GM12878 (cell line): ENCODE data around the gene COPB1. TPM values are rescaled to one million over a fixed set of nuclear protein-coding genes. Genes with fewer than 3 reads are reported as not detected.

Source experiments
- ATAC-seq: fragments of 200-7000 bp; cut with Tn5 transposase; 3 replicates; pipeline ENCODE4 v1.9.1; 2020; ENCODE audit warnings: mild to moderate bottlenecking, moderate library complexity
- BruUV-seq: library from RNA; stranded (reverse); fragments of 400-500 nt; replicated peaks from 2 replicates; lab custom pipeline; 2021; lab: Mats Ljungman, UMichigan
- CTCF ChIA-PET: fragments of 300-600 bp; sonication (Branson Sonifier 250); formaldehyde crosslinking; extraction: SDS; loops from one replicate; lab custom pipeline; 2021; ENCODE audit warnings: inconsistent platforms; lab: Yijun Ruan, JAX
- POLR2A ChIA-PET: fragments of 350-600 bp; formaldehyde crosslinking; extraction: SDS; loops from one replicate; lab custom pipeline; 2021; ENCODE audit warnings: inconsistent platforms; lab: Charles Lee
- RAD21 ChIA-PET: fragments of 300-600 bp; sonication (Branson Sonifier 250); formaldehyde crosslinking; loops from one replicate; lab custom pipeline; 2023; ENCODE audit warnings: antibody characterized with exemption; ENCODE audit not compliant: unreplicated experiment; lab: Charles Lee
- SMC1A ChIA-PET: fragments of 300-600 bp; sonication (Branson Sonifier 250); formaldehyde crosslinking; loops from one replicate; lab custom pipeline; 2023; ENCODE audit not compliant: unreplicated experiment, uncharacterized antibody; lab: Charles Lee
- DNase-seq: peaks from one replicate; pipeline ENCODE4 v3.0.0-alpha.2; 2011; ENCODE audit warnings: low read depth, low spot score
- FAIRE-seq: peaks from 3 replicates; lab custom pipeline; 2011; peaks lifted over from hg19 to GRCh38; lab: Jason Lieb, UNC
- H2AFZ ChIP-seq: 2 replicates; pipeline ENCODE4 v1.6.0; 2011; ENCODE audit warnings: low read depth, low read length, control low read depth; ENCODE audit not compliant: control insufficient read depth
- H3K27ac ChIP-seq: 2 replicates; pipeline ENCODE4 v1.5.1; 2011; ENCODE audit warnings: control low read depth; ENCODE audit not compliant: control insufficient read depth, insufficient read depth
- H3K27me3 ChIP-seq, 2 experiments: replicated peaks in 1 of 2; 2 replicates each; pipeline versions ENCODE4 v1.6.0 to v1.6.1; 2011; ENCODE audit warnings: low read length in 1 of 2; ENCODE audit not compliant: control insufficient read depth in 2 of 2, insufficient read depth in 2 of 2
- H3K36me3 ChIP-seq, 2 experiments: 2 replicates each; pipeline ENCODE4 v1.5.1; 2011; ENCODE audit warnings: low read length in 1 of 2; ENCODE audit not compliant: control insufficient read depth in 2 of 2, insufficient read depth in 2 of 2
- H3K4me1 ChIP-seq: 2 replicates; pipeline ENCODE4 v1.6.1; 2011; ENCODE audit warnings: mild to moderate bottlenecking, low read length, moderate library complexity, mixed read lengths; ENCODE audit not compliant: control insufficient read depth, insufficient read depth
- H3K4me2 ChIP-seq: 2 replicates; pipeline ENCODE4 v1.6.0; 2011; ENCODE audit warnings: control low read depth; ENCODE audit not compliant: control insufficient read depth, insufficient read depth
- H3K4me3 ChIP-seq: fragments of 200-600 bp; sonication (generic); 2 replicates; pipeline ENCODE4 v1.5.1; 2016
- H3K79me2 ChIP-seq: 2 replicates; pipeline ENCODE4 v1.6.0; 2011; ENCODE audit warnings: low read length; ENCODE audit not compliant: control insufficient read depth, insufficient read depth
- H3K9ac ChIP-seq: 2 replicates; pipeline ENCODE4 v1.8.0; 2011; ENCODE audit warnings: low read length, control low read depth, mixed read lengths; ENCODE audit not compliant: control insufficient read depth, insufficient read depth
- H3K9me3 ChIP-seq: replicated peaks from 3 replicates; pipeline ENCODE4 v1.5.1; 2011; ENCODE audit warnings: mild to moderate bottlenecking, low read length; ENCODE audit not compliant: control insufficient read depth, insufficient read depth
- H4K20me1 ChIP-seq: 2 replicates; pipeline ENCODE4 v1.6.0; 2011; ENCODE audit not compliant: control insufficient read depth, insufficient read depth
- CREM ChIP-seq: IDR thresholded peaks from 2 replicates; pipeline ENCODE4 v1.6.1; 2014; ENCODE audit warnings: antibody characterized with exemption, low read depth
- EGR1 ChIP-seq, 2 experiments: IDR thresholded peaks; 1 replicate in 1 of 2; 2 replicates in 1 of 2; pipeline ENCODE4 v1.6.1; 2011 to 2012; ENCODE audit warnings: low read depth in 2 of 2, low read length in 2 of 2, borderline replicate concordance in 1 of 2, mild to moderate bottlenecking in 1 of 2, moderate library complexity in 1 of 2
- FOS ChIP-seq: IDR thresholded peaks from 3 replicates; pipeline ENCODE4 v1.6.1; 2011; ENCODE audit warnings: borderline replicate concordance; ENCODE audit not compliant: insufficient read length; ENCODE audit errors: extremely low read depth
- HCFC1 ChIP-seq: fragments of 150-350 bp; IDR thresholded peaks from 2 replicates; pipeline ENCODE4 v1.6.1; 2014; ENCODE audit warnings: low read length
- JUNB ChIP-seq: IDR thresholded peaks from 2 replicates; pipeline ENCODE4 v1.6.1; 2016; ENCODE audit warnings: antibody characterized with exemption, mild to moderate bottlenecking
- POLR2A ChIP-seq: IDR thresholded peaks from 2 replicates; pipeline ENCODE4 v1.6.1; 2011; ENCODE audit warnings: low read depth, mild to moderate bottlenecking, low read length
- RELA ChIP-seq: fragments of 450-650 bp; IDR thresholded peaks from 2 replicates; pipeline ENCODE4 v1.8.0; 2014; ENCODE audit warnings: borderline replicate concordance; ENCODE audit not compliant: partially characterized antibody
- SMARCA5 ChIP-seq: fragments of 450-650 bp; IDR thresholded peaks from 2 replicates; pipeline ENCODE4 v1.6.1; 2017; ENCODE audit warnings: mild to moderate bottlenecking
- STAT1 ChIP-seq: fragments of 450-650 bp; conservative IDR thresholded peaks from 2 replicates; pipeline ENCODE4 v1.6.1; 2014; ENCODE audit warnings: antibody characterized with exemption, mild to moderate bottlenecking
- TARDBP ChIP-seq: IDR thresholded peaks from 2 replicates; pipeline ENCODE4 v1.6.1; 2016; ENCODE audit warnings: borderline replicate concordance
- WRNIP1 ChIP-seq: IDR thresholded peaks from 2 replicates; pipeline ENCODE4 v1.6.1; 2011; ENCODE audit warnings: low read depth, low read length, improper control_type of control experiment, borderline replicate concordance
- in situ Hi-C: fragments of 300-500 bp; cut with MboI; formaldehyde crosslinking; loops from 9 replicates; pipeline ENCODE4 v1.14.3; 2018; ENCODE audit warnings: mixed read lengths
- intact Hi-C: fragments of 100-400 bp; cut with micrococcal nuclease; formaldehyde crosslinking; loops from one replicate; pipeline ENCODE4 v1.14.2; 2022; ENCODE audit not compliant: unreplicated experiment
- polyA plus RNA-seq, 11 experiments: library from polyadenylated mRNA; depleted of rRNA in 4 of 11; unstranded in 6 of 11; stranded (reverse) in 5 of 11; fragments of >200 nt; fragmentation: Nextera tagmentation in 4 of 11; fragmentation: Illumina TruSeq in 1 of 11; extraction: Ambion mirVana in 4 of 11; extraction: Trizol in 1 of 11; gene quantifications; 1 replicate in 1 of 11; 2 replicates in 10 of 11; pipeline versions ENCODE4 v1.2.1 to v1.2.3, GENCODE V29; 2011 to 2016; ENCODE audit warnings: inconsistent platforms in 2 of 11, missing spikeins in 2 of 11, low read depth in 1 of 11
- total RNA-seq, 4 experiments: library from RNA; depleted of rRNA in 3 of 4; stranded (reverse); fragments of >200 nt in 3 of 4; fragmentation: Illumina TruSeq in 1 of 4; extraction: Trizol in 1 of 4; gene quantifications; 2 replicates each; pipeline versions ENCODE4 v1.2.1 to v1.2.3, GENCODE V29; 2013 to 2021
- TF ChIP-seq, protein P1 (sequence below): fragments of 450-650 bp; IDR thresholded peaks from 2 replicates; pipeline ENCODE4 v1.6.1; 2016; ENCODE audit warnings: mild to moderate bottlenecking, moderate library complexity, borderline replicate concordance
- TF ChIP-seq, protein P2 (sequence below): IDR thresholded peaks from 2 replicates; pipeline ENCODE4 v1.6.1; 2011; ENCODE audit warnings: low read depth, mild to moderate bottlenecking, low read length, moderate library complexity, borderline replicate concordance; ENCODE audit errors: extremely low read depth

The COPB1 gene
- total and polyA plus RNA-seq, 10 of the 15 experiments (the other 5 are each of a cell fraction or from before 2014, with no cell fraction given): 67.0 to 149 (median 109) TPM

DNA sequence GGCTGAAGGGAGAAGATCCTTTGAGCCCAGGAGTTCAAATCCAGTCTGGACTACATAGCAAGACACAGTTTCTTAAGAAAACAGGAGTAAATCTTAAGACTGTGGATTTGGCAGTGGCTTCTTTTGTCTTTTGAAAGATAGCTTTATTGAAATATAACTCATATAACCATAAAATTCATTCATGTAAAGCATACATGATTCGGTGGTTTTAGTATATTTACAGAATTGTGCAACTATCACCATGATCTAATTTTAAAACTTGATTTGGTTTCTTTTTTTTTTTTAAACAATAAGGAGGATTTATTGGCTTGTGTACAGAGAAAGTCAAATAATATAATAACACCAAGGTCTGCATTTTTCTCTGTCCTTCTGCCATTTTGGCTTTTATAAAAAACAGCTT is 43.6 kb upstream of the COPB1 start (continued):
- TF ChIP-seq, protein P1, sequence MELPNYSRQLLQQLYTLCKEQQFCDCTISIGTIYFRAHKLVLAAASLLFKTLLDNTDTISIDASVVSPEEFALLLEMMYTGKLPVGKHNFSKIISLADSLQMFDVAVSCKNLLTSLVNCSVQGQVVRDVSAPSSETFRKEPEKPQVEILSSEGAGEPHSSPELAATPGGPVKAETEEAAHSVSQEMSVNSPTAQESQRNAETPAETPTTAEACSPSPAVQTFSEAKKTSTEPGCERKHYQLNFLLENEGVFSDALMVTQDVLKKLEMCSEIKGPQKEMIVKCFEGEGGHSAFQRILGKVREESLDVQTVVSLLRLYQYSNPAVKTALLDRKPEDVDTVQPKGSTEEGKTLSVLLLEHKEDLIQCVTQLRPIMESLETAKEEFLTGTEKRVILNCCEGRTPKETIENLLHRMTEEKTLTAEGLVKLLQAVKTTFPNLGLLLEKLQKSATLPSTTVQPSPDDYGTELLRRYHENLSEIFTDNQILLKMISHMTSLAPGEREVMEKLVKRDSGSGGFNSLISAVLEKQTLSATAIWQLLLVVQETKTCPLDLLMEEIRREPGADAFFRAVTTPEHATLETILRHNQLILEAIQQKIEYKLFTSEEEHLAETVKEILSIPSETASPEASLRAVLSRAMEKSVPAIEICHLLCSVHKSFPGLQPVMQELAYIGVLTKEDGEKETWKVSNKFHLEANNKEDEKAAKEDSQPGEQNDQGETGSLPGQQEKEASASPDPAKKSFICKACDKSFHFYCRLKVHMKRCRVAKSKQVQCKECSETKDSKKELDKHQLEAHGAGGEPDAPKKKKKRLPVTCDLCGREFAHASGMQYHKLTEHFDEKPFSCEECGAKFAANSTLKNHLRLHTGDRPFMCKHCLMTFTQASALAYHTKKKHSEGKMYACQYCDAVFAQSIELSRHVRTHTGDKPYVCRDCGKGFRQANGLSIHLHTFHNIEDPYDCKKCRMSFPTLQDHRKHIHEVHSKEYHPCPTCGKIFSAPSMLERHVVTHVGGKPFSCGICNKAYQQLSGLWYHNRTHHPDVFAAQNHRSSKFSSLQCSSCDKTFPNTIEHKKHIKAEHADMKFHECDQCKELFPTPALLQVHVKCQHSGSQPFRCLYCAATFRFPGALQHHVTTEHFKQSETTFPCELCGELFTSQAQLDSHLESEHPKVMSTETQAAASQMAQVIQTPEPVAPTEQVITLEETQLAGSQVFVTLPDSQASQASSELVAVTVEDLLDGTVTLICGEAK: no peak
- TF ChIP-seq STAT1 (no peak), RELA (no peak), FOS (no peak), POLR2A (no peak), JUNB (no peak), EGR1 (IDR thresholded peaks at IDR 0.05; ENCODE audit: borderline replicate concordance in 1 of 2, low read depth in 2 of 2, low read length in 2 of 2) (no peak), WRNIP1 (no peak), HCFC1 (no peak), CREM (no peak)

DNA sequence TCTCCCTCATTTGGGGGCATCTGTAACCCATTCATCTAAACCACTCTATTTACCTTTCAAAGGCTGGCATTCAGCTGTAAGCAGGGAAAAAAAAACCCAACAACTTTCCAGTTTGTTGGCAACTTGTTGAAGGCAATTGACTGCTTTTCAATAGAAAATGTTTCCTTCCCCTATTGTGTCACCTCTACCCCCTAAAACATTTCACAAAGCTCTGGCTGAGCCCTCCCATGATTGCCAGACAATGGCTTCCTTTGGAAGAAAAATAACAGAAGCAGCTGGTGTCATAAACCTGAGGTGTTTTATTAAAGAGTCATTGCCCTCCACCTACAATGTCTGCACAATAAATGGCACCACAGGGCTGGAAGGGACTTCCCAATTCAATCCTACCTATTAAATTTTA is 42.7 kb upstream of the COPB1 start:
- intact Hi-C loops: no loop called here
- no peak for ATAC-seq
- TF ChIP-seq SMARCA5 (no peak), TARDBP (no peak), JUNB (no peak)
- TF ChIP-seq, protein P2, sequence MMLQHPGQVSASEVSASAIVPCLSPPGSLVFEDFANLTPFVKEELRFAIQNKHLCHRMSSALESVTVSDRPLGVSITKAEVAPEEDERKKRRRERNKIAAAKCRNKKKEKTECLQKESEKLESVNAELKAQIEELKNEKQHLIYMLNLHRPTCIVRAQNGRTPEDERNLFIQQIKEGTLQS: no peak
- TF ChIP-seq, all 136 proteins: peak for 0
- no TSS peak for BruUV-seq
- no peak overlapping the region for H3K4me2 ChIP-seq
- H2AFZ ChIP-seq: no peak overlapping the region
- in situ Hi-C loops: loop anchor here (25.0 kb wide), 1 partner anchor 220 kb away; no protein-coding TSS in a partner anchor
- H3K9me3 ChIP-seq: no peaks in the 10 kb centered on the region
- H3K36me3 ChIP-seq: no peaks in the 10 kb centered on the region
- DNase-seq (no peak), FAIRE-seq (no peak)
- H3K27me3 ChIP-seq: no peaks in the 10 kb centered on the region
- H3K9ac ChIP-seq: no peak overlapping the region
- H3K79me2 ChIP-seq: no peaks in the 10 kb centered on the region
- ChIA-PET POLR2A (no interaction called here), SMC1A (interaction anchor here (1.2 to 1.4 kb wide), 2 partner anchors 9 to 365 kb away, joined by 3 read pairs; no protein-coding TSS in a partner anchor), RAD21 (interaction anchor here (0.6 kb wide), 1 partner anchor 21 kb away, joined by 5 read pairs; no protein-coding TSS in a partner anchor), CTCF (interaction anchor here (0.7 to 4.9 kb wide), 4 partner anchors 10 to 366 kb away, joined by 3 to 23 read pairs (median 3); no protein-coding TSS in a partner anchor)
- no peak overlapping the region for H3K27ac ChIP-seq
- no peak overlapping the region for H3K4me3 ChIP-seq
- no peaks in the 10 kb centered on the region for H3K4me1 ChIP-seq
- no peaks in the 10 kb centered on the region for H4K20me1 ChIP-seq
